Activated naive CD8-positive, alpha-beta T cell treated with anti-CD3 and anti-CD28 coated beads, Interleukin-2, amount 50 U/mL, for 24 hours (primary cell): Measurements from ENCODE around the gene LRP2.

Experiments
- ATAC-seq: fragments of 150-1000 bp; cut with Tn5 transposase; one replicate; pipeline ENCODE4 v1.10.0; 2021
- DNase-seq: peaks from one replicate; pipeline ENCODE4 v3.0.0; 2021
- H3K27ac Mint-ChIP-seq: one replicate; pipeline ENCODE4 v1.8.0; 2021; ENCODE audit warnings: mild to moderate bottlenecking, mixed read lengths
- H3K27me3 Mint-ChIP-seq: one replicate; pipeline ENCODE4 v1.8.0; 2021; ENCODE audit warnings: mixed read lengths
- H3K36me3 Mint-ChIP-seq: one replicate; pipeline ENCODE4 v1.8.0; 2021; ENCODE audit warnings: low read depth, mixed read lengths
- H3K4me1 Mint-ChIP-seq: one replicate; pipeline ENCODE4 v1.8.0; 2021; ENCODE audit warnings: mixed read lengths
- H3K4me3 Mint-ChIP-seq: one replicate; pipeline ENCODE4 v1.8.0; 2021; ENCODE audit warnings: mild to moderate bottlenecking, moderate library complexity, mixed read lengths
- H3K9me3 Mint-ChIP-seq: one replicate; pipeline ENCODE4 v1.8.0; 2021; ENCODE audit warnings: mixed read lengths

The LRP2 gene

DNA sequence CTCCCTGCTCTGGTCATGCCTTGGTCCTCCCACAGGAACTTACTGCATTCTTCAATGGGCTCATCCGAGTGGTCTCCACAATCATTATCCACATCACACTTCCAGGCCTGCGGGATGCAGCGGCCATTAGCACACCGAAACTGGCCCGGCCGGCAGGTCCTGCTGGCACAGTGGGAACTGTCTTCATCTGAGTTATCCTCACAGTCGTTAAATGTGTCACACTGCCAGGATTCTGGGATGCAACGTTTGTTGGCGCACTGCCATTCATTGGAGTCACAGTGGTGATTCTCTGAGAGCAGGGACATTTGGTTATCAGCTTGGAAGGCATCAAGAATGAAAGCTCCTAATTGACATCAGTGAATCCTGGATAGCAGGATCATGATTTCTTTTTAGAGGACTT, 188.5 kb downstream of the LRP2 start:
- Mint-ChIP-seq H3K4me3 (no peak overlapping the region), H3K27ac (no peak overlapping the region), H3K27me3 (peaks cover 13% of the 10 kb centered on the region), H3K9me3 (no peaks in the 10 kb centered on the region), H3K36me3 (no peaks in the 10 kb centered on the region), H3K4me1 (no peaks in the 10 kb centered on the region)
- DNase-seq = no peak
- ATAC-seq = no peak

DNA sequence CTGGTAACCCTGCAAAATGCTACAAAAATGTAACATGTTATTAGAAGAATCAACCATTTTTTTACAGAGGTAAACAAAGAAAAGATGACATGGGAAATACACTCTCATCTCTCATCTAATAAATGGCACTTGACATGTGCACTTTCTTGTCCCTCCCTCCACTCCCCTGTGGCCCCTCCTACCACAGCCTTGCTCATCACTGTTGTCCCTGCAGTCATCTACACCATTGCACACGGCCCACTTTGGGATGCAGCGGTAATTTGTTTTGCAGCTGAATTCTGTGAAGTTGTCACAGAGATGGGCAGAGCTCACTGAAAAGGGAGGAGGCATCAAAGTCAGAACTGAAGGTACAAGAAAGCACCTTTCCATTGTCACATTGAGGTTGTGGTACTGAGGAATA, 189.4 kb downstream of the LRP2 start:
- DNase-seq = no peak
- Mint-ChIP-seq H3K4me3 (no peak overlapping the region), H3K9me3 (no peaks in the 10 kb centered on the region), H3K27ac (no peak overlapping the region), H3K27me3 (peaks cover 13% of the 10 kb centered on the region), H3K4me1 (no peaks in the 10 kb centered on the region), H3K36me3 (no peaks in the 10 kb centered on the region)
- no peak for ATAC-seq

DNA sequence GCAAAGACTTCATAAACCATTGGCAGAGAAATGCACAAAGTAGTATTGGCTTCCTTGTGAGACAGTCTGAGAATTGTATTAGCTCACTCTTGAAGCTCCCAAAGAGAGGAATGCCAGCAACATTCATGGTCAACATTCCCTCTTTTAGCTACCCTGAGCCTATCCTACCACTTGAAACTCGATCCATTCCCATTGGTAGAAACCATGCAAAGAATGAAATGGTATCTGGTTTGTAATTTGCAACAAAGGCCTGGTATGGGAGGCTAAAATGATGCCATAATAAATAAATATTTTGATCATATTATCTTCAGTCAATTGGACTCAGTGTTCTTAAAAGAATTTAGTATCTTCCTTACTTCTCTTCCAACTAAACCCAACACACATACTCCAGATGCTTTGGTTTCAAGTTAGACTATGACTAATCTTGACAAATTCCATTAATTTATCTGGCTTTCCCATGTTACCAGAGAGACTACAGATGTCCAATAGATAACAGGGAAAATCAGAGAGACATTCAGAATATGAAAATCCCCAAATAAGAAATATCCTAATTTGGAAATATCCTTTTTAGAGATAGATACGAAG, 190.1 kb downstream of the LRP2 start:
- Mint-ChIP-seq H3K27ac (no peak overlapping the region), H3K27me3 (peaks cover 8% of the 10 kb centered on the region), H3K9me3 (no peaks in the 10 kb centered on the region), H3K4me1 (no peaks in the 10 kb centered on the region), H3K4me3 (no peak overlapping the region), H3K36me3 (no peaks in the 10 kb centered on the region)
- ATAC-seq (no peak), DNase-seq (no peak)

DNA sequence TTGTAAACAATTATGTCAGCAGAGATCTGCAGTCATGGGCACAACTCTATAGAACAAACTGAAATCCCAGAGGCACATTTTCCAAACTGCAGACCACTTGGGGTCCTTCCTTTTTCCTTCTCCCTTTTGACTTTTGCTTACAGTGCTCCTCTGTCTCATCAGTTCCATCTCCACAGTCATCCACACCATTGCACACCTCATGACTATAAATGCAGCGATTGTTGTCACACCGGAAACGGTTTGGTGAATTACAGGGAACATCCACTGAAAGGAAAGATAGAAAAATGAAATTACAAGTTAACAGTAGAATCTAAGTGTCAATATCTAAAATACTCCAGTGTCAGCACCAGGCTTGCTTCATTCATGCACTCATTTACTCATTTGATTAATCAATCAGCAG, 196.5 kb downstream of the LRP2 start:
- H3K4me1 Mint-ChIP-seq = no peaks in the 10 kb centered on the region
- no peaks in the 10 kb centered on the region for H3K36me3 Mint-ChIP-seq
- ATAC-seq (no peak), DNase-seq (no peak)
- H3K27ac Mint-ChIP-seq = no peak overlapping the region
- H3K4me3 Mint-ChIP-seq = no peak overlapping the region
- no peaks in the 10 kb centered on the region for H3K9me3 Mint-ChIP-seq
- peaks cover 7% of the 10 kb centered on the region for H3K27me3 Mint-ChIP-seq

DNA sequence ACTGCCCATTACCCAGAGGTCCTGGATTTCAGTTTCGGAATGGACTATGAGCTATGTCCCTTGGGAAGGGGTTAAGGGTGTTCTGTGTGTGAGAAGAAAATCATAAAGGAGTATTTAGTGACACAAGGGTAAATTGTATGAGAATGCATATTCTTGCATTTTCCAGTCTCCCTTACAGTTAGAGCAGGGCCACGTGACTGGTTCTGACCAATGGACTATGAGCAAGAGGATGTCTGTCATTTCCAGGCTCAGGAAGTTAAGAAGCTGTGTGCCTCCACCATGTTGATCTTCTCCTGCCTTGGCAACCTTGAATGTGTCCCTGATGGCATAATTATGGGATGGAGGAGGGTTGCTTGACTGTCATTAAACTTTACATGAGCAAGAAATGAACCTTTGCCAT, 198.0 kb downstream of the LRP2 start:
- H3K4me1 Mint-ChIP-seq = no peaks in the 10 kb centered on the region
- no peak overlapping the region for H3K4me3 Mint-ChIP-seq
- H3K36me3 Mint-ChIP-seq = no peaks in the 10 kb centered on the region
- no peak for DNase-seq
- ATAC-seq = no peak
- H3K27ac Mint-ChIP-seq = no peak overlapping the region
- no peaks in the 10 kb centered on the region for H3K9me3 Mint-ChIP-seq
- peaks cover 7% of the 10 kb centered on the region for H3K27me3 Mint-ChIP-seq

DNA sequence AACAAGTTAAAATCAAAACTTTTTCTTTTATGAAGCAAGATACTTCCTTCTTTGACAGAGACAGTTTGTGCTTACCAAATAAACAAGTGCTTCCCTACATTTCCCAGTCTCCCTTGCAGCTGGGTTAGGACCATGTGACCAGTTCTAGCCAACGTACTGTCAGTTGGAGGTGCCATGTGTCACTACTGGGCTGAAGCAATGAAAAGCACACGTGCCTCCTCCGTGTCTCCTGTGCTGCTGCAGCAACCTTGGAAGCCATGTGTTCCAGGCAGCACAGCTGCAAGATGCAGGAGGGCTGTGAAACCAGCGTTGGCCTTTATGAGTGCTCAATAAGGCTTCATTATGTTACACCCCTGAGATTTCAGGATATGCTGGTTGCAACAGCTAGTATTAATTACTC, 199.7 kb downstream of the LRP2 start:
- DNase-seq (no peak), ATAC-seq (no peak)
- H3K27me3 Mint-ChIP-seq = peaks cover 12% of the 10 kb centered on the region
- H3K4me1 Mint-ChIP-seq = no peaks in the 10 kb centered on the region
- no peak overlapping the region for H3K4me3 Mint-ChIP-seq
- no peaks in the 10 kb centered on the region for H3K9me3 Mint-ChIP-seq
- H3K36me3 Mint-ChIP-seq = no peaks in the 10 kb centered on the region
- no peak overlapping the region for H3K27ac Mint-ChIP-seq

DNA sequence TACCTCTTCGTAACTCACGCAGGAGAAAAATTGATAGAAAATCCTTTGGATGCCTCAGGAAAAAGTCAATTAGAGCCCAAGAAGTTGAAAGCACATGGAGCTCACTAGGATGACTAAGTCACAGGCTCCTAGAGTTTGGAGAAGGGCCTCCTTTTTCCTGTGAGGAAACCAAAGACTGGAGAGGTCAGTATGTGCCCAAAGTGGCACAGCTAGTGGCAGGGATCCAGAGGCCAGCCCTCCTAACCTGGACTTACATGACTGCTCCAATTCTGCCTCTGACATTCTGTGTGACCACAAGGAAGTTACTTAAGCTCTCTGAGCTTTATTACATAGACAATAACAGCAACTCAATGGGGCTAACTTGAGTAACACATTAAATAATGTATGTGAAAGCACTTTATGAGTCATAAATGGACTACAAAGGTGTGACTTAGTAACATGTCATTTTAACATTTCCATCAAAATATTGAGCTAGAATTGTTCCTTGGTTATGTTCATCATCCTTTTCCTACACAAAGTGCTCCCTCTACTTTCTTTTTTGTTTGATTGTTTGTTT, 201.3 kb downstream of the LRP2 start:
- ATAC-seq (no peak), DNase-seq (no peak)
- H3K4me3 Mint-ChIP-seq = no peak overlapping the region
- H3K27ac Mint-ChIP-seq = no peak overlapping the region
- H3K27me3 Mint-ChIP-seq = peaks cover 11% of the 10 kb centered on the region
- no peaks in the 10 kb centered on the region for H3K9me3 Mint-ChIP-seq
- no peaks in the 10 kb centered on the region for H3K4me1 Mint-ChIP-seq
- H3K36me3 Mint-ChIP-seq = no peaks in the 10 kb centered on the region

DNA sequence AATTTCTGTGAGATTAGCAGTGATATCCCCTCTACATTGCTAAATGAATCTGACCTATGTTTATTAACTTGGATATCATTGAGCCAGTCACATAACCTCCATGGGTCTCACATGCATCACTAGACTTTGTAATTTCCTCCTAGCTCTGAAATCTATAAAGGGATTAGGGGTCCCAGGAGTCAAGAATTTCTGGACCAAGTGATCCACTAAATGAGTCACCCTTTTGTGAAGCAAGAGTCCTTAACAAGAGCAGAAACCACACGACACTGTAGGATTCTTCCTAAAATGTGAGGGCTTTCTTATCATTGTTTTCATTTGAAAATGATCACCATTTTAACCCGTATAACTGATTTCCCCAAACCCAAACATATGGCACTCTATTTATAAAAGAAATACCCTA, 202.6 kb downstream of the LRP2 start:
- H3K9me3 Mint-ChIP-seq = peaks cover under 1% of the 10 kb centered on the region

DNA sequence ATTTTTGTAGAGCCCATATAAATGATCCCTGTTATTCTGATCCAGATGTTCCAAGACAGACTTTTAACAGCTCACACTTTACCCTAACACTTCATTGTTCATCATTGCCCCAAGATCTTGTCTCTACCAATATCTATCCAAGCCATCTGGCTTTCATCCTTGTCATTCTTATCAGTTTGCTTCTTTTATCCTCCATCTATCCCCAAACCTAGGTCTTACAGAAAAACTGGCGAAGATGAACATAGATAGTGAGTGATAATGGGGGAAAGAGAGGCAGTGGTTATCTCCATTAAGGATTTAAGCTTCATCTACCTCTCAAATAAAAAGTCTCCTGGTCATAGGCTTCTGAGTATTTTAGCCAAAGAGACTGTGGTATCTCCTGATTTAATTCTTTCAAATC, 203.5 kb downstream of the LRP2 start:
- DNase-seq (no peak), ATAC-seq (no peak)
- Mint-ChIP-seq H3K36me3 (no peaks in the 10 kb centered on the region), H3K4me1 (no peaks in the 10 kb centered on the region), H3K9me3 (peaks cover 6% of the 10 kb centered on the region), H3K27ac (no peak overlapping the region), H3K27me3 (peaks cover 9% of the 10 kb centered on the region), H3K4me3 (no peak overlapping the region)

More for the DNA sequence above, 202.6 kb downstream of the LRP2 start:
- Mint-ChIP-seq H3K4me1 (no peaks in the 10 kb centered on the region), H3K27ac (no peak overlapping the region), H3K27me3 (peaks cover 9% of the 10 kb centered on the region), H3K4me3 (no peak overlapping the region), H3K36me3 (no peaks in the 10 kb centered on the region)
- ATAC-seq (no peak), DNase-seq (no peak)

DNA sequence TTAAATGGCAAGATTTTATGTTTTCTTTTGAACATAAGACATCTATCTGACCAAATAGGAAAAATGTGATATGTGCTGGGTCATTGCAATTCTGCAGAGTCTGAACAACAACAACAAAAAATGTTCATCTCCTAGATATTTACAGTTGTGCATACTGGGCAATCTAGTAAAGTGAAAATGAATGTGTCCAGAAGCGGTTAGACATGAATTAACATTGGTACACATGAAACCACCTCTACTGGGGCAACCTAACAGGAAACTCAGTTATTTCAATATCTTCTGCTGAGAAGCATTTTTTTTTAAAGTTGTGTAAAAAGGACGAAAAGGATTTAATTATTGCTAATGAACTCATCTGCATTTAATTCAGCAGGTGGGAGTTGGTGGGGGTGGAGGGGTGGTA, 216.1 kb downstream of the LRP2 start:
- H3K36me3 Mint-ChIP-seq = no peaks in the 10 kb centered on the region
- peaks cover 1% of the 10 kb centered on the region for H3K4me1 Mint-ChIP-seq
- H3K4me3 Mint-ChIP-seq = no peak overlapping the region
- H3K9me3 Mint-ChIP-seq = no peaks in the 10 kb centered on the region
- DNase-seq (no peak), ATAC-seq (no peak)
- no peak overlapping the region for H3K27ac Mint-ChIP-seq
- no peaks in the 10 kb centered on the region for H3K27me3 Mint-ChIP-seq

DNA sequence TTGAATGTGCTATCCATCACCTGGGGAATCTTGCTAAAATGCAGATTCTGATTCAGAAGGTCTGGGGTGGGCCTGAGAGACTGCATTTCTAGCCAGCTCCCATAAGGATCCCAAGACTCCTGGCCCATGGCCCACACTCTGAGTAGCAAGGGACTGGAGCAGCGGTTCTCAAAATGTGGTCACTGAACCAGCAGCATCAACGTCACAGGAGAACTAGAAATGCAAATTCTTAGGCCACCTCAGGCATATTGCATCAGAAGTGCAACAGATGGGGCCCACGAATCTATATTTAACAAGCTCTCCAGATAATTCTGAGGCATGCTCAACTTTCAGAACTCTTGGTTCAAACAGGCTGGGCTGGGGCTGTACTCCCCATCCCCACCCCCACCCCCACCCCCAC, 218.3 kb downstream of the LRP2 start:
- Mint-ChIP-seq H3K27ac (no peak overlapping the region), H3K36me3 (no peaks in the 10 kb centered on the region), H3K27me3 (no peaks in the 10 kb centered on the region), H3K4me3 (no peak overlapping the region), H3K4me1 (peaks cover 1% of the 10 kb centered on the region), H3K9me3 (no peaks in the 10 kb centered on the region)
- ATAC-seq = no peak
- no peak for DNase-seq

DNA sequence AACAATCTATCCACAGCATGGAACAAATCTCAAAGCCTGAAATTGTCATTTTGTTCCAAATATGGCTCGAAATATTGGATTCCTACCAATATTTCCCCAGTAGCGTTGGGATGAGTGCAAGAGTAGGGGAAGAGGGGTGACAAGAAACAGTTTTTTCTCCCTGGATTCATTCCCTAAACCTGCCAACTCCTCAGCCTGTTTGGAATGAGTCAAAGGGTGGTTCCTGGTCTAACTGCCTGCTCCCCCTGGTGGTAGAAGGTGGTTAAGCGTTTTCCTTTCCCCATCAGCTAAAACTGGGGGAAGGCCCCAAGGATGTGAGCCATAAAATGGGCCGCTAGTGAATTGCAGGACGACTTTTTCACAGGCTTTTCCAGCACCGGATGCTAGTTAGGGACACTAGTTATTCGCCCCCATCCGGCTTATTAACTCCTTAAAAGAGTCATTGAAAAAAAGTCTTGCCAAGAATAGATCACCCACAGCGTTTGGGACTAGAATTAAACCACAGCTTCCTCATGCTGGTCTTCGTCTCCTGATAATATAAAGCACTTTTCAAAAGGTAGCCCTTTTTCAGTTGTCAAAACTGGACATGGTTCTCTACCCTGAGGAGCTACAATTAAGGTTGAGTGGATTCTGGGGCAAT, 220.5 kb downstream of the LRP2 start:
- no peak overlapping the region for H3K4me3 Mint-ChIP-seq
- peak; percentile 73 for DNase-seq

DNA sequence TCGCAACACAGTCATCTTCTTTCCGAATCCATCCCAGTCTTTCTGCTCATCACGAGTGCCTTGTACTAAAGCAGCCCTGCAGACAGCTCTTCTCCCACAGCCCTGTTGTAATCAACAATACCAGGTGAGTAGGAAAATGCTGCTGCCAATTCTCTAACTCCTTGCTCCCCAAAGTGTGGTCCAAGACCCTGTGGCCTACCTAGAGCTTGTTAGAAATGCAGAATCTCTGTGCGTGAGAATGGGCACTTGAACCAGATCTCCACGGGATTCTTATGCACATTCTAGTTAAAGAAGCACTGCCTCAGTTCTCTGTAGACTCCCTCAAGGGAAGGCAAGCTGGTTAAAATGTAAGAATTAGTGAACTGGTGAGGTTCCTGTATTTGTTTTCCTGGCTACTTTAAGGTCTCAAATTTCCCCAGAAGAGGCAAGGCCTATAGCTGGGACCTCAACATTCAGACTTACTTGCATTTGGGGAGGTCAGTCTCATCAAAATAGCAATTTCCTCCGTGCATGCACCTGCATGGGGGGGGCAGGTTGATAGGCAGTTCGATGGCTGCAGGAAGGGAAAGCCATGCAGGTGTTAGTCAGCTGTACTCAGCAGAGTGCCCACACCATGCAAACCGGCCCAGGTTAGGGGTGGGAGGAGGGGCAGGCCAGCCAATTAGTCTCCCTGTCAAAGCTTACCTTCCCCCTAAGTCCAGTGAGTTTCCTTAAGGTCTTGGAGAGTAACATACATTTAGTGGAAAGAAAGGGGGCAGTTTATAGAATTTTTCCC, 222.2 kb downstream of the LRP2 start:
- no peak overlapping the region for H3K27ac Mint-ChIP-seq
- no peak overlapping the region for H3K4me3 Mint-ChIP-seq
- ATAC-seq = no peak

More for the DNA sequence above, 220.5 kb downstream of the LRP2 start:
- Mint-ChIP-seq H3K27me3 (no peaks in the 10 kb centered on the region), H3K27ac (no peak overlapping the region), H3K4me1 (peaks cover 1% of the 10 kb centered on the region), H3K36me3 (no peaks in the 10 kb centered on the region), H3K9me3 (no peaks in the 10 kb centered on the region)
- peak; percentile 66 for ATAC-seq

DNA sequence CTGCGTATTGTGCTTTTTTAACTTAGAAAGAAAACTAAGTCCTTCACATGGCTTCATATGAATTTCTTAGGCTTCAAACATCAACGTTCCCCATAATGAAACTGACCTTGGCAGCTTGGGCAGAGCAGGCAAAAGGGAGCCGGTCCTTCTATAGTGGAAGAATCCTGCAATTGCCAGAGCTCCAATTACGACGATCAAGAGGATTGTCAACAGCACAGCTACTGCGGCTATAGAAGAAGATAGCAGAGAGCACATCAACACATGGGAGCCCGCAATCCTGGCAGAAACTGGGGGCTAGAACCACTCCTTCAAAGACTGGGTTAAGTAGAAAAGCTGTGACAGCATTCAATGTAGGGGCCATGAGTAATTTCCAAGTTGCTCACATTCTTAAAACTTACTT, 223.2 kb downstream of the LRP2 start:
- ATAC-seq (no peak), DNase-seq (no peak)
- Mint-ChIP-seq H3K27me3 (no peaks in the 10 kb centered on the region), H3K9me3 (no peaks in the 10 kb centered on the region), H3K27ac (no peak overlapping the region), H3K4me1 (peaks cover 1% of the 10 kb centered on the region), H3K36me3 (no peaks in the 10 kb centered on the region), H3K4me3 (no peak overlapping the region)

More for the DNA sequence above, 222.2 kb downstream of the LRP2 start:
- Mint-ChIP-seq H3K36me3 (no peaks in the 10 kb centered on the region), H3K27me3 (no peaks in the 10 kb centered on the region), H3K4me1 (peaks cover 1% of the 10 kb centered on the region), H3K9me3 (no peaks in the 10 kb centered on the region)
- DNase-seq = no peak

DNA sequence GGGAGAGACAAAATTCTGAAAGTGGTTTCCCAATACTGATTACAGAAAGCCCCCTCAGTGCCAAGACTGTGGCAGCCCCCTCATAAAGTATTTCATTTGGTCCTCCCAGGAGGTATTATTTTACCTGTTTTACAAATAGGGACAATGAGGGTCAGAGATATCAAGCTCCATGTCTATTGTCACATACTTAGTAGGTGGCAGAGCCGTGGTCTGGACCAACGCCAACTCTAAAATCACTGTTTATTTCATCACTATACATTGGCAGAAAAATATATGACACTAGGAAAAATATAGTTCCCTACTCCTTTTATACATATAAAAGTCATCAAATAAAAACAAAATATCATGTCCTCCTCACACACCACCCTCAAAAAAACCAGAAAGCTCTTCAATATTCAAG, 224.4 kb downstream of the LRP2 start:
- Mint-ChIP-seq H3K36me3 (no peaks in the 10 kb centered on the region), H3K4me3 (no peak overlapping the region), H3K27ac (no peak overlapping the region), H3K9me3 (no peaks in the 10 kb centered on the region), H3K27me3 (no peaks in the 10 kb centered on the region), H3K4me1 (peaks cover 1% of the 10 kb centered on the region)
- ATAC-seq (no peak), DNase-seq (no peak)
